Posterior vena cava (tissue), 2 donors: ENCODE measurements around the gene TAOK3. TPM values are rescaled to one million over a fixed set of nuclear protein-coding genes. Genes with fewer than 3 reads are reported as not detected.
A peak's percentile ranks its signal among the peaks of the same experiment; 100 is the strongest.

Experiments used
- DNase-seq: peaks from one replicate; pipeline ENCODE4 v3.0.0-alpha.2; 2020; ENCODE audit warnings: low spot score
- intact Hi-C, 2 donors: fragments of 100-400 bp; cut with DNase I; formaldehyde crosslinking; loops; one replicate each; pipeline versions ENCODE4 v1.14.1 to v1.14.2; 2022 to 2023
- total RNA-seq, 2 donors: library from RNA; stranded (reverse); fragmentation: NEBNext Ultra II Directional; extraction: Animal tissue kit (Norgen Biotek cat#: 25700); gene quantifications; one replicate each; pipeline ENCODE4 v1.2.1, GENCODE V29; 2021
- donor health status: DM: yes; HTN: yes; CAD: no.
- donor health status: DM: yes; HTN: yes; CAD: no.

The TAOK3 gene
- total RNA-seq, 2 donors from 2014 or later, result 27.9 to 31.8 TPM

- no peak for DNase-seq
- intact Hi-C loops, result no loop called here
These were observed 21.7 kb downstream of the TAOK3 start for GRCh38 chr12:118350908-118351559.

GRCh38 chr12:118347916-118348315 is 24.8 kb downstream of the TAOK3 start:
- intact Hi-C loops, result no loop called here
- DNase-seq, result no peak

DNA sequence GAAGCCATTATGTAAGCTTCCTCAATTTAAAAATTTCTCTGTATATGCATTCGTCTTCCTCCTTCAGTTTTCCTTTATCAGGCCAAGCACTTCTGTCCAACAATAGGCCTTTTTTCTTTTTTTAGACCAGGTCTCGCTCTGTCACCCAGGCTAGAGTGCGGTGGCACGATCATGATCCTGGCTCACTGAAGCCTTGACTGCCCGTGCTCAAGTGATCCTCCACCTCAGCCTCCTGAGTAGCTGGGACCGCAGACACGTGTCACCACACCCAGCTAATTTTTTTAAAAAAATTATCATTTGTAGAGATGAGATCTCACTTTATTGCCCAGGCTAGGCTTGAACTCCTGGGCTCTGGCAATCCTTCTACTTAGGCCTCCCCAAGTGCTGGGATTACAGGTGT is 25.8 kb downstream of the TAOK3 start:
- DNase-seq, result peak; percentile 41
- intact Hi-C loops, result no loop called here

- no peak for DNase-seq
These were observed 27.4 kb downstream of the TAOK3 start for GRCh38 chr12:118345355-118345754.

GRCh38 chr12:118344829-118345228 is 27.9 kb downstream of the TAOK3 start:
- no peak for DNase-seq
- intact Hi-C loops, result no loop called here

More at GRCh38 chr12:118345355-118345754, 27.4 kb downstream of the TAOK3 start:
- intact Hi-C loops, result no loop called here

GRCh38 chr12:118342090-118342489 is 30.6 kb downstream of the TAOK3 start:
- no peak for DNase-seq
- intact Hi-C loops, result no loop called here

DNA sequence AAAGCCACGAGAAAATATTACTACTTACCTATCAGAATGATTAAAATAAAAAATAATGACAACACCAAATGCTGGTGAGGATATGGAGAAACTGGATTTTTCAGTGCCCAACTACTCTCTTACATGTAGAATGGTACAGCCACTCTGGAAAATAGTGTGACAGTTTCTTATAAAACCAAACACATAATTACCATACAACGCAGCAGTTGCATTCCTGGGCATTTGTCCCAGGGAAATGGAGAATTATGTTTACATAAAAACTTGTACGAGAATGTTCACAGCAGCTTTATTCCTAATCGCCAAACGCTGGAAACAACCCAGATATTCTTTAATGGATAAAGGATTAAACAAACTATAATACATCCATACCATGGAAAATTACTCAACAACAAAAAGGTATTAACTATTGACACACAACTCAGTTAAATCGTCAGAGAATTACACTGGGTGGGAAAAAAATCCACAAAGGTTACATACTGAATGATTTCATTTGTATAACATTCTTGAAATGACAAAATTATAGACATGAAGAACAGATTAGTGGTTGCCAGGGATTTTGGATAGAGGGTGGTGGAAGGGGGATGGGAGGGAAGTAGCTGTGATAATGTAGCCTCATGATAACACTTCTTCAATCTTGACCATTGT is 35.4 kb downstream of the TAOK3 start:
- DNase-seq, result no peak
- intact Hi-C loops, result no loop called here

GRCh38 chr12:118336123-118336522 is 36.6 kb downstream of the TAOK3 start:
- no peak for DNase-seq
- intact Hi-C loops, result no loop called here

DNA sequence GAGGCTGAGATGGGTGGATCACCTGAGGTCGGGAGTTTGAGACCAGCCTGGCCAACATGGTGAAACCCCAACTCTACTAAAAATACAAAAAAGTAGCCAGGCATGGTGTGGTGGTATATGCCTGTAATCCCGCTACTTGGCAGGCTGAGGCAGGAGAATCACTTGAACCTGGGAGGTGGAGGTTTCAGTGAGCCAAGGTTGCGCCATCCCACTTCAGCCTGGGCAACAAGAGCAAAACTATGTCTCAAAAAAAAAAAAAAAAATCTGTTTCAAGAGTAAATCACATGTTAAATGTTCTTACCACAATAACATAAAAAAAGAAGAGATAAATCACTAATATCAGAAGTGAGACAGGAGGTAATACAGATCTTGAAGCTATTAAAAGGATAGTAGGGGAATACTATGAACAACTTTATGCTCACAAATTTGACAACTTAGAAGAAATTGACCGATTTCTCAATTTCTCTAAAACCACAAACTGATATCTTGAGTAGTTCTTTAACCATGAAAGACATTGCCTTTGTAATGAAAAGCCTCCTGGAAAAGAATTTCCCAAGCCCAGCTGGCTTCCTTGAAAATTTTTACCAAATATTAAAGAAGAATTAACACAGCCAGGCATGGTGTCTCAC is 37.7 kb downstream of the TAOK3 start:
- peak; percentile 29 for DNase-seq
- intact Hi-C loops, result no loop called here

DNA sequence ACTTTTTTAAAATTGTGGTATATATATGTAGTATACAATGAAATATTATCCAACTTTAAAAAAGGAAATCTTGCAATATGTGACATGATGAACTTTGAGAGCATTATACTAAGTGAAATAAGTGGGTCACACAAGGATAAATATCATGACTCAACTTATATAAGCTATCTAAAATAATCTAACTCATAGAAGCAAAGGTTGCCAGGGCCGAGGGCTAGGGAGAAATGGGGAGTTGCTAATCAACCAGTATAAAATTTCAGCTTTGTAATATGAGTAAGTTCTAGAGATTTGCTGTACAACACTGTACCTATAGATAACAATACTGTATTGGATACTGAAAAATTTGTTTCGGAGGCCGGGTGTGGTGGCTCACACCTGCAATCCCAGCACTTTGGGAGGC is 38.5 kb downstream of the TAOK3 start:
- peak; percentile 36 for DNase-seq
- intact Hi-C loops, result no loop called here

GRCh38 chr12:118332511-118332910 is 40.2 kb downstream of the TAOK3 start:
- intact Hi-C loops, result no loop called here
- DNase-seq, result no peak

- intact Hi-C loops, result no loop called here
- DNase-seq, result no peak
These were observed 42.2 kb downstream of the TAOK3 start for GRCh38 chr12:118330421-118331018.

GRCh38 chr12:118328486-118329330 is 44.0 kb downstream of the TAOK3 start:
- intact Hi-C loops, result no loop called here
- DNase-seq, result no peak

- intact Hi-C loops, result no loop called here
- DNase-seq, result no peak
These were observed 45.3 kb downstream of the TAOK3 start for GRCh38 chr12:118327391-118327790.

DNA sequence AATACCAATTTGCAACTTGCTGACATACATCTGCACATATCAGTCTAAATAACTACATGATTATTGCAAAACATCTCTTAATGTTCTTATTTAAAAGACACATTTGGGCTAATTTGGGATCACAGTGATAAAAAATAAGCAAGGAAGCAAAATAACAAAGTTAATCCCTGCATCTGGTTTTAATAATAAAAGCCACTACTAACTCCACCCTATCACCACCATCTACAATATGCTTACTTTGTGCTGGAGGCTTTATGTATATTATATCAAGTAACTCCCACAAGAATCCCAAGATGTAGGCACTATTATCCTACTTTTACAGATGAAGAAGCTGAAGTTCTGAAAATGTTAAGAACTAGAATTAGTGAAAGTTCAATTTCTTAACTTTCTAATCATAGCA is 45.7 kb downstream of the TAOK3 start:
- no peak for DNase-seq
- intact Hi-C loops, result no loop called here

- DNase-seq, result no peak
- intact Hi-C loops, result no loop called here
These were observed 47.6 kb downstream of the TAOK3 start for GRCh38 chr12:118325081-118325480.

DNA sequence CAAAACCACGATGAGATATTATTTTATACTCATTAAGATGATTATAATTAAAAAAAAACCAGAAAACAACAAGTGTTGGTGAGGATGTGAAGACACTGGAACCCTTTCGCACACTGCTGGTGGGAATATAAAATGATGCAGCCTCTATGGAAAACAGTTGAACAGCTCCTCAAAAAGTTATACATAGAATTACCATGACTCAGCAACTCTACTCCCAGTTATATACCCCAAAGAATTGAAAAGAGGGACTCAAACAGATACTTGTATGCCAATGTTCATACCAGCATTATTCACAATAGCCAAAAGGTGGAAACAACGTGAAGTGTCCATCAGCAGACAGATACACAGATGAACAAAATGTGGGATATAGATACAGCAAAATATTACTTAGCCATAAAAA is 53.1 kb downstream of the TAOK3 start:
- DNase-seq, result no peak

DNA sequence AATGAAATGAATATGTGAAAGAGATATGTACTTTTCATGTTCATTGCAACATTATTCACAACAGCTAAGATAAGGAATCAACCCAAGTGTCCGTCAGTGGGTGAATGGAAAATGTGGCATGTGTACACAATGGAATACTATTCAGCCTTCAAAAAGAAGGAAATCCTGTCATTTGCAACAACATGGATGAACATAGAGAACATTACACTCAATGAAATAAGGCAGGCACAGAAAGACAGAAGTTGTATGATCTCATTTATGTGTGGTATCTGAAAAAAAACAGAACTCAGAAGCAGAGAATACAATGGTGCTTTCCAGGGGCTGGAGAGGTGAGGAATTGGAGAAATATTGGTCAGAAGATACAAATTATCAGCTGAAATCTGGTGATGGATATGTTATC is 54.0 kb downstream of the TAOK3 start:
- intact Hi-C loops, result no loop called here
- no peak for DNase-seq

More for the DNA sequence above, 53.1 kb downstream of the TAOK3 start:
- intact Hi-C loops, result no loop called here

DNA sequence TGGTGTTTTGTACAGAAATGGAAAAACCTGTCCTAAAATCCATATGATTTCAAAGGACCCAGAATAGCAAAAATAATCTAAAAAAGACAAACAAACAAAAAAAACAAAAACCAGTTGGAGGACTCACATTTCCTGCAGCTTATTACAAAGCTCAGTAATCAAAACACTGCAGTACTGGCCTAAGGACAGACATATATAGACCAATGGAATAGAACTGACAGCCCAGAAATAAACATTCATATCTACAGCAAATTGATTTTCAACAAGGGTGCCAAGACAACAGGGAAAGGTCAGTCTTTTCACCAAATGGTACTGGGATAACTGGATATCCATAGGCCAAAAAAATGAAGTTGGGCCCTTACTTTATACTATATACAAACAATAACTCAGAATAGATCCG is 55.0 kb downstream of the TAOK3 start:
- no peak for DNase-seq
- intact Hi-C loops, result no loop called here

- intact Hi-C loops, result no loop called here
These were observed 56.9 kb downstream of the TAOK3 start for GRCh38 chr12:118315821-118316220.

More at GRCh38 chr12:118315821-118316220, 56.9 kb downstream of the TAOK3 start:
- no peak for DNase-seq
